HFFc6 (cell line): Measurements from ENCODE around the gene RPL28. TPM values are rescaled to one million over a fixed set of nuclear protein-coding genes. Genes with fewer than 3 reads are reported as not detected.

Experiments used
- DNase-seq: peaks from one replicate; pipeline ENCODE4 v3.0.0-alpha.2; 2018
- H3K27ac Mint-ChIP-seq: 2 replicates; pipeline ENCODE4 v1.8.0; 2020; ENCODE audit warnings: mild to moderate bottlenecking, mixed read lengths
- H3K27me3 Mint-ChIP-seq: 2 replicates; pipeline ENCODE4 v1.8.0; 2021; ENCODE audit warnings: mild to moderate bottlenecking, moderate library complexity, mixed read lengths; ENCODE audit not compliant: insufficient read depth
- H3K36me3 Mint-ChIP-seq: 2 replicates; pipeline ENCODE4 v1.8.0; 2021; ENCODE audit warnings: low read depth, mixed read lengths
- H3K4me1 Mint-ChIP-seq: 2 replicates; pipeline ENCODE4 v1.8.0; 2020; ENCODE audit warnings: low read depth, mixed read lengths
- H3K4me3 Mint-ChIP-seq: 2 replicates; pipeline ENCODE4 v1.8.0; 2020; ENCODE audit warnings: mild to moderate bottlenecking, moderate library complexity, mixed read lengths
- H3K9me3 Mint-ChIP-seq: 2 replicates; pipeline ENCODE4 v1.8.0; 2020; ENCODE audit warnings: mild to moderate bottlenecking, mixed read lengths
- total RNA-seq, 6 experiments: library from RNA; stranded (reverse); fragmentation: NEBNext Ultra II Directional; extraction: Animal tissue kit (Norgen Biotek cat#: 25700); gene quantifications; 2 replicates in 1 of 6; 3 replicates in 5 of 6; pipeline ENCODE4 v1.2.3, GENCODE V29; 2021
- TF ChIP-seq, protein P1 (sequence below): fragments of 200-600 bp; sonication (generic); IDR thresholded peaks from 2 replicates; pipeline ENCODE4 v1.5.0; 2021; ENCODE audit warnings: antibody characterized with exemption, mild to moderate bottlenecking

Gene RPL28
- total RNA-seq, 6 experiments from 2014 or later, result 2,082 to 2,537 (median 2,362) TPM

DNA sequence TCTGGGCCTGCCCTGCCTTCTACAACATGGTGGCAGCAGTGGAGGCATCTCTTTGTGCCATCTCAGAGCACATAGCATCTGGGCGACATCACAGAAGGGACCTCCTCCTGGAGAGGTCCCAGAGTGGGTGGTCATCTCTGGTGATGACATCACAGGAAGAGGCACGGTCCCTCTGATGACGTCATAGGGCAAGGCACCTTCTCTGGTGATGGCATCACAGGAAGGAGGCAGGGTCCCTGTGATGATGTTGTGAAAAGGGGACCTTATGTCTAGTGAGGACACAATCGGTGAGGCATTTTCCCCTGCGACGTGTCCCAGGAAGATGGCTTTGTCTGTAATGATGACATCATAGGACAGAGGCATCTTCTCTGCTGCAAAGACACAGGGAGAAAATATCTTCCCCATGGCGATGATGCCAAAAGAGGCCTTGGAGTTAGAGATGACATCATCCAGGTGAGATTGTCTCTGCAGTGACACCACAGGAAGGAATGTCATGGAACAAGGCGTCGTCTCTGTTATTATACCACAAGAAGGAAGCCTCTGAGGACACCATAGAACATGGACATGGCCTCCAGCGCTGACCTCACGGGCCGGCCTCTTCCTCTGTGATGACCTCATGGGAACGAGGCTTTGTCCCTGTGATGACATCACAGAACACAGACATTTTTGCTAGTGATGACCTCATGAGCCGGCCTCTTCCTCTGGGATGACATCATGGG, 46.7 kb downstream of the RPL28 start:
- TF ChIP-seq, protein P1, sequence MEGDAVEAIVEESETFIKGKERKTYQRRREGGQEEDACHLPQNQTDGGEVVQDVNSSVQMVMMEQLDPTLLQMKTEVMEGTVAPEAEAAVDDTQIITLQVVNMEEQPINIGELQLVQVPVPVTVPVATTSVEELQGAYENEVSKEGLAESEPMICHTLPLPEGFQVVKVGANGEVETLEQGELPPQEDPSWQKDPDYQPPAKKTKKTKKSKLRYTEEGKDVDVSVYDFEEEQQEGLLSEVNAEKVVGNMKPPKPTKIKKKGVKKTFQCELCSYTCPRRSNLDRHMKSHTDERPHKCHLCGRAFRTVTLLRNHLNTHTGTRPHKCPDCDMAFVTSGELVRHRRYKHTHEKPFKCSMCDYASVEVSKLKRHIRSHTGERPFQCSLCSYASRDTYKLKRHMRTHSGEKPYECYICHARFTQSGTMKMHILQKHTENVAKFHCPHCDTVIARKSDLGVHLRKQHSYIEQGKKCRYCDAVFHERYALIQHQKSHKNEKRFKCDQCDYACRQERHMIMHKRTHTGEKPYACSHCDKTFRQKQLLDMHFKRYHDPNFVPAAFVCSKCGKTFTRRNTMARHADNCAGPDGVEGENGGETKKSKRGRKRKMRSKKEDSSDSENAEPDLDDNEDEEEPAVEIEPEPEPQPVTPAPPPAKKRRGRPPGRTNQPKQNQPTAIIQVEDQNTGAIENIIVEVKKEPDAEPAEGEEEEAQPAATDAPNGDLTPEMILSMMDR, result no peak
- H3K27ac Mint-ChIP-seq, result no peak overlapping the region
- peaks cover 6% of the 10 kb centered on the region; the same call in 1 of the 2 replicates for H3K9me3 Mint-ChIP-seq
- peaks cover 16% of the 10 kb centered on the region for H3K27me3 Mint-ChIP-seq
- no peak overlapping the region for H3K4me3 Mint-ChIP-seq
- peak; percentile 7 for DNase-seq
- no peaks in the 10 kb centered on the region for H3K36me3 Mint-ChIP-seq
- no peaks in the 10 kb centered on the region for H3K4me1 Mint-ChIP-seq

DNA sequence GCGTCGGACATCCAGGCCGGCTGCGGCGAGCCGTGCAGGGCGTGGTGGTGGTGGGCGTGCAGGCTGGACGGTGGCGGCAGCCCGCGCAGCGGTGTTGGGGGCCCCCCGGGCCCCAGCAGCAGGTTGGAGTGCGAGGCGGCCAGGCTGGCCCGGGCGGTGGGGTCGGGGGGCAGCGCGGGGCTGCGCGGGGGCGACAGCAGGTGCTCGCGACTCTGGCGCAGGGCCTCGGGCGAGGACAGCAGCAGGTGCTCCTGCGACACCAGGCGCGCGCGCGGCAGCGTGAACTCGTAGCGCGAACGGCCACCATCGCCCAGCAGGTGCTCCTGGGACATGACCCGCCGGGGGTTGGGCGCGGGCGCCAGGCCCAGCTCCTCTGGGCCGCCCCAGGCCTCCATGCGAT, 47.6 kb downstream of the RPL28 start:
- H3K36me3 Mint-ChIP-seq, result no peaks in the 10 kb centered on the region
- H3K4me3 Mint-ChIP-seq, result no peak overlapping the region
- no peaks in the 10 kb centered on the region for H3K4me1 Mint-ChIP-seq
- H3K27me3 Mint-ChIP-seq, result peaks cover 10% of the 10 kb centered on the region
- peaks cover 6% of the 10 kb centered on the region; the same call in 1 of the 2 replicates for H3K9me3 Mint-ChIP-seq
- no peak for DNase-seq
- no peak overlapping the region for H3K27ac Mint-ChIP-seq
- TF ChIP-seq, protein P1, result no peak

DNA sequence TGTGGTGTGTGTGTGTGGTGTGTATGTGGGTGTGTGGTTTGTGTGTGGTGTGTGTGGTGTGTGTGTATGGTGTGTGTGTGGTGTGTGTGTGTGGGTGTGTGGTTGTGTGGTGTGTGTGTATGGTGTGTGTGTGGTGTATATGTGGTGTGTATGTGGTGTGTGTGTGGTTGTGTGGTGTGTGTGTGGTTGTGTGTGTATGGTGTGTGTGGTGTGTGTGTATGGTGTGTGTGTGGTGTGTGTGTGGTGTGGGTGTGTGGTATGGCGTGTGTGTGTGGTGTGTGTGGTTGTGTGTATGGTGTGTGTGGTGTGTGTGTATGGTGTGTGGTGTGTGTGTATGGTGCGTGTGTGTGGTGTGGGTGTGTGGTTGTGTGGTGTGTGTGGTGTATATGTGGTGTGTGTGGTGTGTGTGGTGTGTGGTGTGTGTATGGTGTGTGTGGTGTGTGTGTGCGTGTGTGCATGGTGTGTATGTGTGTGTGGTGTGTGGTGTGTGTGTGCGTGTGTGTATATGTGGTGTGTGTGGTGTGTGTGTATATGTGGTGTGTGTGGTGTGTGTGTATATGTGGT, 48.7 kb downstream of the RPL28 start:
- H3K4me1 Mint-ChIP-seq, result no peaks in the 10 kb centered on the region
- peaks cover 8% of the 10 kb centered on the region for H3K27me3 Mint-ChIP-seq
- H3K9me3 Mint-ChIP-seq, result peaks cover 10% of the 10 kb centered on the region; the same call in 1 of the 2 replicates
- no peak for DNase-seq
- no peaks in the 10 kb centered on the region for H3K36me3 Mint-ChIP-seq
- no peak overlapping the region for H3K27ac Mint-ChIP-seq
- TF ChIP-seq, protein P1, result no peak
- no peak overlapping the region for H3K4me3 Mint-ChIP-seq

DNA sequence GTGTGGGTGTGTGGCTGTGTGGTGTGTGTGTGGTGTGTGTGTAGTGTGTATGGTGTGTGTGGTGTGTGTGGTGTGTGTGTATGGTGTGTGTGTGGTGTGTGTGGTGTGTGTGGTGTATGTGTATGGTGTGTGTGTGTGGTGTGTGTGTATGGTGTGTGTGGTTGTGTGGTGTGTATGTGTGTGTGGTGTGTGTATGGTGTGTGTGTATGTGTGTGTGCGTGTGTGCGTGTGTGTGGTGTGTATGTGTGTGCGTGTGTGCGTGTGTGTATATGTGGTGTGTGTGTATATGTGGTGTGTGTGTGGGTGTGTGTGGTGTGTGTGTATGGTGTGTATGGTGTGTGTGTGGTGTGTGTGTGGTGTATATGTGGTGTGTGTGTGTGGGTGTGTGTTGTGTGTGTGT, 49.3 kb downstream of the RPL28 start:
- peaks cover 8% of the 10 kb centered on the region for H3K27me3 Mint-ChIP-seq
- TF ChIP-seq, protein P1, result no peak
- H3K9me3 Mint-ChIP-seq, result peaks cover 10% of the 10 kb centered on the region; the same call in 1 of the 2 replicates
- DNase-seq, result no peak
- H3K36me3 Mint-ChIP-seq, result no peaks in the 10 kb centered on the region
- no peaks in the 10 kb centered on the region for H3K4me1 Mint-ChIP-seq
- no peak overlapping the region for H3K27ac Mint-ChIP-seq
- no peak overlapping the region for H3K4me3 Mint-ChIP-seq

DNA sequence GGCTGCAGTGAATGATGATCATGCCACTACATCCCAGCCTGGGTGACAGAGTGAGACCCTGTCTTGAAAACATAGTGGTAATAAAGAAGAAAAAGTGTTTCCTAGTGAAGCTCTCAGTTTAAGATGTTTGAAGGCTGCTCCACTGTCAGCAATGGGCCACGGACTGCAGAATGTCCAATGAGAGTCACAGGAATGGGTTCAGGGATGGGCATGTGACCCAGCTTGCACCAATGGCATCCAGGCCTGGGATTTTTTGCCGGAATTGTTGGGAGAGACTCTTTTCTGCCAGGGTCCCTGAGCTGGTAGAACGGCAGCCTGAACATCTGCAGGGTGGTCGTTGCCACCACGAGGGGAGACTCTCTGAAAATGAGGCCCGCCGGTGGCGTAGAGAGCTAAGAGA, 51.1 kb downstream of the RPL28 start:
- no peak overlapping the region for H3K27ac Mint-ChIP-seq
- TF ChIP-seq, protein P1, result no peak

More for the DNA sequence above, 51.1 kb downstream of the RPL28 start:
- H3K4me1 Mint-ChIP-seq, result peaks cover 10% of the 10 kb centered on the region
- no peak overlapping the region for H3K4me3 Mint-ChIP-seq
- peaks cover 10% of the 10 kb centered on the region; the same call in 1 of the 2 replicates for H3K9me3 Mint-ChIP-seq
- H3K36me3 Mint-ChIP-seq, result peaks cover 5% of the 10 kb centered on the region; the same call in 1 of the 2 replicates
- peaks cover 20% of the 10 kb centered on the region for H3K27me3 Mint-ChIP-seq
- DNase-seq, result no peak
